Fibroblast of peridontal ligament (primary cell): ENCODE results near the gene CAMTA1.
"Not testable (repeated sequence)": the region's sequence is repeated elsewhere in the genome, so short reads cannot be mapped to it uniquely, and the experiment has no call there.

Source experiments
- DNase-seq: peaks from one replicate; pipeline ENCODE4 v3.0.0-alpha.2; 2010; ENCODE audit errors: extremely low read depth

CAMTA1 gene

DNA sequence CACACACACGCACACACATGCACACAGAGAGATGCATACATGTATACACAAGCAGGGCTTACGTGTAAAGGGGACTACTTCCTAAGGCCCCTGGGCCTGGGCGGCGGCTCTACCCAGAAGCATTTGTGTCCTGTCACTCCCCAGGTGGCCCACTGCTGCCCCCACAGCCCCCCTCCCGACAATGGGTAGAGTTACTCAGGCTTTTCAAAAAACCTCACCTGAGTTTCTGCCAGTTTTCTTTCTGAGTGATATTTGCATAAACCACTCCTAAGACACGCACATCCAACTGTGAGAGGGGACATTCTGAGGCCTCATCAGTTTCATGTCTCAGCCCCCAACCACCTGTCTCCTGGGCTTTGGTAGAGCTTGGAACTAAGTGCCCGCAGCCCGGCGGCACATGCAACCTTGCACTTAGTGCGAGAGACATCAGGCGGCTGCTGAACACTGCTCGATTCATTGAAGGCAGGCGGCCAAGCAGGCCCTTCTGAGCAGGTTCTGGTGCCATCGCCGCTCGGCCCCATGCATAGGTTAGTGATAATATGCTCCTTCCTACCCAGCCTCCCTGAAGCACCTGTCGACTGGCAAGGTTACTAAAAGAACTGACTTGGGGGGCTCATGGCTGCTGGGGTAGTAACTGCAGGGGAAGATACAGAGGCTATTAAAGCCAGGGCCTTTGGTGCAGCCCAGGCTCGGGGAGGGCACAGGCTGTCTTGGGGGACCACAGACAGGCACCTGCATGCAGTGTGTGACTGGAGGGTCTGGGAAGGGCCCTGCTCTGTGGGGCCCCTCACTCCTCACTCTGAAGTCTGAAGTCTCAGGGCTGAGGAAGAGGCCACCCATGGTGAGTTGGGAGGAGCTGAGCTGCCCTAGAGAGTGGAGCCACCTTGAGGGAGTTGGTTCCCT, 621.6 kb downstream of the CAMTA1 start:
- no peak for DNase-seq

DNA sequence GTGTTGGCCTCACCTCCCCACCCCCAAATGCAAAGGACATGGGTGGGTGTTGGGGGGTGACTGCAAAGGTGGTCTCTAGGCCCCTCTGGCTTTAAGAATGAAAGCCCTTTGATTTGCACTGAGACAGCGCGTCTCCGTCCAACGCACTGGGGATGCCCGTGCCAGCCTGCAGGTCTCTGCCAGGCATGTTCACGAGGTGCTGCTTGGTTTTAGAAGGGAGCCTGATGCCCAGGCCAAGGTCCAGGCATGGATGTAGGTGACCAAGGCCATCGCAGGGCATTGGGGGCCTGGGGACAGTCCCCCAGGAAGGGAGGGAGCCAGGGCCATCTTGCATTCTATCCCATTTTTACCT, 622.3 kb downstream of the CAMTA1 start:
- DNase-seq: no peak

DNA sequence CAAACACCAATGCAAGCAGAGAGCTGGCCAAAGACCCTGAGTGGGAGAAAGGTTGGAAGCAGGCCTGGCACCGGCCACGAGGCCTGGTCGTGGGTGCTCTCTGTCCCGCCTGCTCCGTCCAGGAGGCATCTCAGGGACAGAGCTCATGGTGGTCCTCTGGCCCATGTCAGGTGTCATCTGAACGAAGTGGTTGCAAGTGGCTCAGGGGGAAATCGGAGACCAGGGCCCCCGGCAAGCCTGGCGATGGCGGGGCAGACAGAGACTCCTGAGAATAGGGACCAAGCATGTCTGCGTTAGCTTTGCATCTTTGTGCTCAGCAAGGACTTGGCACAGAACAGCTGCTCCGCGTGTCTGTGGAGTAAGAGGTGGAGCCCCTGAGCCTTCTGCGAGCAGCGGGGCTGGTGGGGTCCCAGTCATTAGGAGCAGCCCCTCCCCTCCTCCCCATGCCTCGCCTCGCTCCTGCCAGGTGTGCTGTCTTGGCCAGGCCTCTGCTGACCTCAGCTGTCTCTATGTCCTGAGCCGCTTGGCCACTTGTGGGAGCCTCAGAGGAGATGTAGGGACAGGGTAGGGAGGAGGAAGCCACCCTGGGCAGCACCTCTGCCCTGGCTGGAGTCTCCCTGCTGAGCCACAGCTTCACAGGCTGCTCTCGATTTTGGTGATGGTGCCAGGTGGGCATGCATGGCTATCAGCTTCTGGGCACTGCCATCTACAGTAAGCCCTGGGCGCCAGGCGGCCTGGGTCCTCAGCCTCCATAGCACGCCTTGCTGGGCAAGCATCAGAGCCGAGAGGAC, 622.9 kb downstream of the CAMTA1 start:
- no peak for DNase-seq

DNA sequence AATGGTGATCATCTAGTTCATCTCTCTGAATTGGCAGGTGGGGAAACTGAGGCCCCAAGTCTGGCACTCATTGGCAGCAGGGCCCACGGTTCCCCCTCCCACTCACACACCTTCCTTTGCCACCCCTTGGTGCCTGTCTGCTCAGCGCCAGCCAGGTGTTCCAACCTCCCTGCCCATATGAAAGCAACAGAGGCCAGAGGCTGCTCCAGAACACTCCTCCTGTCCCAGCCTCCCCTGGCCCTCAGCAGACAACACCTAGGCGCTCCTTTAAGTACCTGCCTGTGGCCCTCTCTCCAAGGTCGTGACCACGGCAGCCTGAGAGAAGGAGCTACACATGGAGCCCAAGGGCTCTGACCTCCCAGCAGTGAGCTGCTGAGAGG, 623.5 kb downstream of the CAMTA1 start:
- no peak for DNase-seq

- DNase-seq: no peak
These were observed 624.0 kb downstream of the CAMTA1 start for GRCh38 chr1:7409278-7409677.

GRCh38 chr1:7410156-7410555, 624.9 kb downstream of the CAMTA1 start:
- no peak for DNase-seq

DNA sequence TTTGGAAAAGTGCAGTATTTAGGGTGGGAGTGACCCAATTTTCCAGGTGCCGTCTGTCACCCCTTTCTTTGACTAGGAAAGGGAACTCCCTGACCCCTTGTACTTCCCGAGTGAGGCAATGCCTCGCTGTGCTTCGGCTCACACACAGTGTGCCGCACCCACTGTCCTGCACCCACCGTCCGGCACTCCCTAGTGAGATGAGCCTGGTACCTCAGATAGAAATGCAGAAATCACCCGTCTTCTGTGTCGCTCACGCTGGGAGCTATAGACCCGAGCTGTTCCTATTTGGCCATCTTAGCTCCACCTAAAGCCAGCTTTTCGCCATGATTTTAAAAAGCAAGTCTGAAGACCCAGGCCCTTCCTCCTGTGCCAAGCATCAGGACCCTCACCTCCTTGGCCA, 632.4 kb downstream of the CAMTA1 start:
- DNase-seq: not testable (repeated sequence)

DNA sequence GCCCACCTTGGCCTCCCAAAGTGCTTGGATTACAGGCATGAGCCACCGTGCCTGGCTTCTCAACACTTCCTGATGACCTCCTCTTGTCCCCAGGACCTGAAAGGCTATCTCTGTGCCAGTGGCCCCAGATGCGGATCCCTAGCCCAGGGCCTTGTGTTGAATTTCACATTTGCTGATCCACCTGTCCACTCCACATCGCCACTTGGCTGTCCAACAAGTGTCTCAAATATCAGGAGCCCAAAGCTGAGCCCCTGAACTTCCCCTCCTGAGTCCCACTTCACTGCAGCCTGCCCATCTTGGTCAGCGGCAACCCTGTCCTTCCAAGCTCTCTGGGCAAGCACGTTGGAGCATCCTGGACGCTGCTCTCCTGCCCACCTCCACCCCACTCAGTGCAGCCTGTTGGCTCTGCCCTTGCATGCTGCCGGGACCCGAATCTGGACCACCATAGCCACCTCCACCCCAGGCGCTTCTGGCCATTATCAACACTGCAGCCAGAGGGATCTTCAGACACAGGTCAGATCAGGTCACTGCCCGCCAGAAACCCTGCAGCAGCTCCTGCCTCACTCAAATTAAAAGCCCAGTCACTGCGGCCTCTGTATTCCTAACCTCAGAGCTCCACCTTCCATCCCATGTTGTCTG, 633.3 kb downstream of the CAMTA1 start:
- DNase-seq: no peak

DNA sequence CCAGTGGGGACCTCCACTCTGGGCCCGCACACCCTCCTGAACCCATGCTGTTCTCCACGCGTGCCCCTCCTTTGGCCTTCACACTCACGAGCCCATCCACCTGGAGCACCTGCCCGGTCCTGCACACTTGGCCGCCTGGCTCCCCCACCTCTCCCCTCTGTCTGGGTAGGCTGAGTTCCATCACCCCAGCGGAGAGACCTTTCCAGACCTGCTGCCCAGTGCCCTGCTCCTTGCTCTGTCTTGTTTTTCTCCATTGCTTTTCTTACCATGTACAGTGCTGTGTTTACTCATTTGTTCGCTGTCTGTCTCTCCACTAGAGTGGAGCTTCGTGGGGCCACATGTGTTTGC, 634.8 kb downstream of the CAMTA1 start:
- DNase-seq: no peak

DNA sequence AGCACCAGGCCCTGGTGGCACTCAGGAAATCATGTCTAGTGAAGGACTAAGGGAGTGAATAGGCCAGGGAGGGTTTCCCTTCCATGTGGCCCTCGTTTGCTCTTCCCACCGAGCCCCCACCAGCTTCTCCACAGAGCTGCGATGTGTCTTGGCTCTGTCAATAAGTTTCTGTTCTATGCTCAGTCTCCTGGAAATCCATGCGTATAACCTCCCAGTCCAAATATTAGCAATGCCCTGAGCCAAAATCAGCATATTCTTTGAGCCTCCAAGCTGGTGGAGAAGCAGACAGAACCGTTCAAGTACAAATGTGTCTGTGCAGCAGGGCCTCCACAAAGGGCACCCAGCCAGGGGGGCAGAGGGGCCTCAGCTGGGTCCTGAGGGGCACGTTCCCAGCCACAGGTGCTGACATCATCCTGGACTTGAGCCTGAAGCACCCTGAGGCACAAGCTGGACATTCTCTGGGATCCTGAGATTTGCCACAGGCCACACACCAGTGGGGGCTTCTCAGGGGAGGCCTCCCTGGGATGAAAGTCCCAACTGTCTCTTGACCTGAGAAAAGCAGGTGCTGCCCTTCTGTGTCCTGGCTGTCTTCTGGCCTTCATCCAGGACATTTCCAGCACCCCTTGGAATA, 635.3 kb downstream of the CAMTA1 start:
- DNase-seq: no peak

DNA sequence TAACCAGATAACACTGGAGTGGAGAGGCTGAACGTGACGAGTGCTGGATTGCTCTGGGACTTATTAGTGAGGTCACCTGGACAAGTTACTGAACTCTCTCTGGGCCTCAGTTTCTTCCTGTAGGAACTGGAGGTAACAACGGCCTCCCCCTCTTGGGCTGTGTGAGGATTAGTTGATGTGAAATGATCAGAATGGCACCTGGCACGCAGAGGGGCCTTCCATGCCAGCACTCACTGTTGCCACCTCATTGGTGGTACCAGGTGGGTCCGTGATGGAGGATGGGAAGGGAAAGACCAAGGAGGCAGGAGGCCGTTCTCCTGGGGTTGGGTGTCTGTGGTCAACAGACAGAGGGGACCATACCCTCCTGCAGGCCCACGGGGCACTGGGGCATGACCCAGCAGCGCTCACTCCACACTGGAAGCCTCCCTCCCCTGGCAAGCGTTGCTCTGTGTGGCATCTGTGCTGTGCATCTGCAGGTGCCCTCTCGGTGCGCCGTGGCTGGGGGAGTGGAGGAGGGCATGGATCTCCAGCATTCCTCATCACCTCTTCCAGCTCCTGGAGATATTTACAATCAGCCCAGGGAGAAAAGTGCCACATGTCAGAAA, 636.3 kb downstream of the CAMTA1 start:
- no peak for DNase-seq

GRCh38 chr1:7422081-7422480, 636.8 kb downstream of the CAMTA1 start:
- no peak for DNase-seq

DNA sequence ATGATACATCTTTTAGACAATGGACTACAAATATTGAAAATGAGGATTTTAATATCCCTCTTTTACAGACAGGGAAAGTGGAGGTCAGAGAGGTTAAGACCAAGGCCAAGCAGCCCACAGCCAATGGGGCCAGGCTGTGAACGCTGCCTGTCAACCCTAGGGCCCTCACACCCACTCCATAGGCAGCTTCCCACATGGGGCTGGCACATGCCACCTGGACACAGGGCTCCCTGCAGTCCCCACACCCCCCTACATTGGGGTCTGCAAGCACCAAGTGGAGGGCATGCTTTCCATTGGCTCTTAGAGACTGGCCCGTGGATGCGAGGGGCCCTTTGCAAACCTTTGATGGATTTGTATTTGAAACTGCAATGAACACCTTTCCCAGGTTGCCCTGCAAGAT, 637.3 kb downstream of the CAMTA1 start:
- DNase-seq: no peak

GRCh38 chr1:7422966-7423365, 637.7 kb downstream of the CAMTA1 start:
- DNase-seq: no peak

GRCh38 chr1:7424352-7424890, 639.2 kb downstream of the CAMTA1 start:
- DNase-seq: no peak

DNA sequence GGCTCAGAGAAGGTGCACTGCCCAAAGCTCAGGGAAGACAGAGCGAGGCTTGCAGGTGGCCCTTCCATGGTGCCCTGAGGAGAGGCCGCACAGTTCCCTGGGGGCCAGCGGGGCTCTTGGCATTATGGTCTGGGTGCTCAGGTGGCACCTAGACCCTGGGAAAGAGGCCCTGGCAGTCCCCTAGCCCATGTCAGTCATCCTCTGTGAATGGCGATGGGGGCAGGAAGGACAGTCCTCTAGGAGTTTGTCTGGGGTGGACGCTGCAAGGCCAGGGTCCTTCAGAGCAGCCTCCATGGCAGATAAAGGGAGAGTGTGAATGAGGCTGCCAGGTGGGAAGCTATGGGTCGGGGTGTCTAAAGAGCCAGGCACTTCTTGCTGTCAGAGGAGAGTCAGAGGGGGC, 640.0 kb downstream of the CAMTA1 start:
- DNase-seq: no peak

GRCh38 chr1:7425771-7426170, 640.5 kb downstream of the CAMTA1 start:
- DNase-seq: no peak

- no peak for DNase-seq
These were observed 641.7 kb downstream of the CAMTA1 start for GRCh38 chr1:7426780-7427604.

GRCh38 chr1:7427605-7428300, 642.5 kb downstream of the CAMTA1 start:
- no peak for DNase-seq

DNA sequence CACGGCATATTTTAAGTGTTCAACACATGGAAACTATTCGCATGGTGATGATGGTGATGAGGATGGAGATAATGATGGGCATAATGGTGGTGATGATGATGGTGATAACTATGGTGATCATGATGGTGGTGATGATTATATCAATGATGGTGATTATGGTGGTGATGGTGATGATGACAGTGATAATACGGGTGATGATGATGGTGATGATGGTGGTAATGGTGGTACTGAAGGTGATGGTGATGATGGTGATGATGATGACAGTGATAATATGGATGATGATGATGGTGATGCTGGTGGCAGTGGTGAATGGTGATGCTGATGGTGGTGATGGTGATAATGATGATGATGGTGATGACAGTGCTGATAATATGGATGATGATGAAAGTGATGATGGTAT, 644.0 kb downstream of the CAMTA1 start:
- DNase-seq: no peak
